Measurements from ENCODE around the gene DCT. TPM values are rescaled to one million over a fixed set of nuclear protein-coding genes. Genes with fewer than 3 reads are reported as not detected.
"Not testable (repeated sequence)": the region's sequence is repeated elsewhere in the genome, so short reads cannot be mapped to it uniquely, and the experiment has no call there.

DCT gene
- total RNA-seq, result 1 to 10 TPM in 1 of 4 donors, under 1 TPM in 3; under 0.01 to 1.5 (median 0.47) TPM

DNA sequence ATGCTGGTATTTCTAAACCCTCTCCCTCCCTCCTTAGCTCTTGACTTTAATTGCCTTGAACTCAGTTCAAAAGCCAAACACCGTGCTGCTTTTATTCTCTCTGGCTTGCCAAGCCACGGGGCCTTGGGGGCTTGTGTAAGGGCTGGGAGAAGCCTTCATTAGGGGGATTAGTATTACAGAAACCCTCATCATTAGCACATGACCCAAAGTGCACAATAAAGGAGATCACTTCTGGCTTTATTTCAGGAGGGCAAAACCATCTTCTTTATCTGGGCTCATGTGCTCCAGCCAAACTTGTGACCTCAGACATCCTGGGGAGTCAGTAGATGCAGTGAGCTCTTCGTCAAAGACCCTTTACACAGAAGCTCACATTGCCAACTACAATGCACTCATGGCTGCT, at the start of gene DCT:
DCT (minus strand) TSS at position 67 of the 400 bp plus-strand sequence. CDS start 427 bp downstream, outside the sequence.
- intact Hi-C loops (cut with DNase I), result no loop called here
- TF ChIP-seq, protein P1, sequence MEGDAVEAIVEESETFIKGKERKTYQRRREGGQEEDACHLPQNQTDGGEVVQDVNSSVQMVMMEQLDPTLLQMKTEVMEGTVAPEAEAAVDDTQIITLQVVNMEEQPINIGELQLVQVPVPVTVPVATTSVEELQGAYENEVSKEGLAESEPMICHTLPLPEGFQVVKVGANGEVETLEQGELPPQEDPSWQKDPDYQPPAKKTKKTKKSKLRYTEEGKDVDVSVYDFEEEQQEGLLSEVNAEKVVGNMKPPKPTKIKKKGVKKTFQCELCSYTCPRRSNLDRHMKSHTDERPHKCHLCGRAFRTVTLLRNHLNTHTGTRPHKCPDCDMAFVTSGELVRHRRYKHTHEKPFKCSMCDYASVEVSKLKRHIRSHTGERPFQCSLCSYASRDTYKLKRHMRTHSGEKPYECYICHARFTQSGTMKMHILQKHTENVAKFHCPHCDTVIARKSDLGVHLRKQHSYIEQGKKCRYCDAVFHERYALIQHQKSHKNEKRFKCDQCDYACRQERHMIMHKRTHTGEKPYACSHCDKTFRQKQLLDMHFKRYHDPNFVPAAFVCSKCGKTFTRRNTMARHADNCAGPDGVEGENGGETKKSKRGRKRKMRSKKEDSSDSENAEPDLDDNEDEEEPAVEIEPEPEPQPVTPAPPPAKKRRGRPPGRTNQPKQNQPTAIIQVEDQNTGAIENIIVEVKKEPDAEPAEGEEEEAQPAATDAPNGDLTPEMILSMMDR (IDR thresholded peaks at IDR 0.05), result no peak
- TF ChIP-seq EP300 (IDR thresholded peaks at IDR 0.05) (no peak), POLR2AphosphoS5 (IDR thresholded peaks at IDR 0.05) (no peak), POLR2A (IDR thresholded peaks at IDR 0.05; ENCODE audit: low read depth) (no peak)
- 50% methylated on average over 3 of the region's 3 CpGs for WGBS

GRCh38 chr13:94526956-94527355, 47.5 kb upstream of the DCT start:
- H3K4me1 ChIP-seq; H3K9me3 ChIP-seq; H3K27me3 ChIP-seq; H3K27ac ChIP-seq (replicated peaks in 1 of 4); intact Hi-C loops (cut with DNase I); H3K4me3 ChIP-seq; DNase-seq (ENCODE audit: extremely low spot score); H3K36me3 ChIP-seq: not testable (repeated sequence)
- 92% methylated on average over 6 of the region's 7 CpGs for WGBS

More for the DNA sequence above, at the start of gene DCT:
- Histone ChIP-seq H3K4me3 (no peak within 1 kb of the TSS), H3K27ac (replicated peaks in 1 of 4) (no peak within 1 kb of the TSS), H3K9me3 (no peaks in the 10 kb centered on the region), H3K36me3 (no peaks in the 10 kb centered on the region), H3K4me1 (no peaks in the 10 kb centered on the region), H3K27me3 (no peaks in the 10 kb centered on the region)
- DNase-seq (ENCODE audit: extremely low spot score), result no peak

- Histone ChIP-seq H3K27me3 (no peaks in the 10 kb centered on the region), H3K4me1 (no peaks in the 10 kb centered on the region), H3K27ac (replicated peaks in 1 of 4) (no peak overlapping the region), H3K4me3 (no peak overlapping the region), H3K9me3 (no peaks in the 10 kb centered on the region), H3K36me3 (no peaks in the 10 kb centered on the region)
- 77% methylated on average over 2 of the region's 2 CpGs for WGBS
- DNase-seq (ENCODE audit: extremely low spot score), result no peak
- TF ChIP-seq EP300 (IDR thresholded peaks at IDR 0.05) (no peak), POLR2AphosphoS5 (IDR thresholded peaks at IDR 0.05) (no peak), POLR2A (IDR thresholded peaks at IDR 0.05; ENCODE audit: low read depth) (no peak)
- TF ChIP-seq, protein P1 (IDR thresholded peaks at IDR 0.05), result no peak
- intact Hi-C loops (cut with DNase I), result no loop called here
Observed at GRCh38 chr13:94525781-94526180, 46.3 kb upstream of the DCT start.

DNA sequence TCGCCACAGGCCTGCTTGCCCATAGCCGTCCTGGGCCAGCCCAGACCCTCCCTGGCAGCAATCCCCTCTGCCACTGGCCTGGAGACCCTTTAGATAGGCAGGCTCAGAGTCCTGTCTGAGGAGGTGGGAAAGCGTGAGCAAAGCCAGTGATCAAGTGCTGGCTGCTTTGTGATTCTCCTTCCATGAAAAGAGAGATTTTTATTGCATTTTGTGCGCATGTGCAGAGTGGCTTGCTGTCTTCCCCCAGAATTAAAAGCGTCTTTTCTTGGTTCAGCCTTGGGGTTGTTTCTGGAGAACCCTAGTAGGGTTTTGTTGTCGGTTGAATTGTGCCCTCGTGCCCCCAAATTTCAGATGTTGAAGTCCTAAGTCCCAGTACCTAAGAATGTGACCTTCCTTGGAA, 44.9 kb upstream of the DCT start:
- Histone ChIP-seq H3K4me1 (no peaks in the 10 kb centered on the region), H3K36me3 (no peaks in the 10 kb centered on the region), H3K4me3 (no peak overlapping the region), H3K9me3 (no peaks in the 10 kb centered on the region), H3K27me3 (no peaks in the 10 kb centered on the region), H3K27ac (replicated peaks in 1 of 4) (no peak overlapping the region)
- TF ChIP-seq POLR2AphosphoS5 (IDR thresholded peaks at IDR 0.05) (no peak), EP300 (IDR thresholded peaks at IDR 0.05) (no peak), POLR2A (IDR thresholded peaks at IDR 0.05; ENCODE audit: low read depth) (no peak)
- TF ChIP-seq, protein P1 (IDR thresholded peaks at IDR 0.05), result no peak
- DNase-seq (ENCODE audit: extremely low spot score), result no peak
- 94% methylated on average over 5 of the region's 7 CpGs for WGBS
- intact Hi-C loops (cut with DNase I), result no loop called here

GRCh38 chr13:94520001-94520400, 40.5 kb upstream of the DCT start:
- intact Hi-C loops (cut with DNase I), result no loop called here

More at GRCh38 chr13:94520001-94520400, 40.5 kb upstream of the DCT start:
- H3K9me3 ChIP-seq, result peaks cover 0 to 6% (median 0%) of the 10 kb centered on the region in 4 donors
- no peak overlapping the region for H3K27ac ChIP-seq (replicated peaks in 1 of 4)
- no peaks in the 10 kb centered on the region for H3K4me1 ChIP-seq
- no peaks in the 10 kb centered on the region for H3K27me3 ChIP-seq
- no peak overlapping the region for H3K4me3 ChIP-seq
- no peak for DNase-seq (ENCODE audit: extremely low spot score)
- no peaks in the 10 kb centered on the region for H3K36me3 ChIP-seq
- TF ChIP-seq EP300 (IDR thresholded peaks at IDR 0.05) (no peak), POLR2A (IDR thresholded peaks at IDR 0.05; ENCODE audit: low read depth) (no peak), POLR2AphosphoS5 (IDR thresholded peaks at IDR 0.05) (no peak)
- TF ChIP-seq, protein P1 (IDR thresholded peaks at IDR 0.05), result no peak

Measured in esophagus muscularis mucosa (tissue), 4 donors.